ENCODE data around the gene CCDC92.
A peak's percentile ranks its signal among the peaks of the same experiment; 100 is the strongest.

CCDC92 gene

GRCh38 chr12:123972457-123973401 is at the start of gene CCDC92, which contains the start of gene ZNF664:
CCDC92 (minus strand) TSS chr12:123972831; CDS start chr12:123944305, 28,526 bp downstream.
ZNF664 (plus strand) TSS chr12:123973215; CDS start chr12:124012145, 38,930 bp downstream.
- H3K27me3 ChIP-seq (replicated peaks; ENCODE audit: control insufficient read depth, insufficient read depth, low read length): no peaks in the 10 kb centered on the region
- H3K9me3 ChIP-seq (ENCODE audit: control insufficient read depth, low read length): no peaks in the 10 kb centered on the region
- H3K36me3 ChIP-seq (ENCODE audit: control insufficient read depth, insufficient read depth, low read length, severe bottlenecking): peaks cover 18% of the 10 kb centered on the region
- H3K4me1 ChIP-seq (ENCODE audit: control insufficient read depth, insufficient read depth, low read length): peaks cover 45% of the 10 kb centered on the region
- DNase-seq (ENCODE audit: low read depth): peak; percentile 96
- H3K4me3 ChIP-seq (ENCODE audit: low read length): peak within 1 kb of the TSS; percentile 93
- H3K9ac ChIP-seq (ENCODE audit: low read length): peak within 1 kb of the TSS; percentile 83

- peaks cover 55% of the 10 kb centered on the region for H3K4me1 ChIP-seq (ENCODE audit: control insufficient read depth, insufficient read depth, low read length)
- H3K36me3 ChIP-seq (ENCODE audit: control insufficient read depth, insufficient read depth, low read length, severe bottlenecking): no peaks in the 10 kb centered on the region
- no peaks in the 10 kb centered on the region for H3K9me3 ChIP-seq (ENCODE audit: control insufficient read depth, low read length)
- no peak overlapping the region for H3K4me3 ChIP-seq (ENCODE audit: low read length)
- DNase-seq (ENCODE audit: low read depth): no peak
- no peaks in the 10 kb centered on the region for H3K27me3 ChIP-seq (replicated peaks; ENCODE audit: control insufficient read depth, insufficient read depth, low read length)
- H3K9ac ChIP-seq (ENCODE audit: low read length): no peak overlapping the region
Measured at GRCh38 chr12:124022161-124022560, 49.5 kb upstream of the CCDC92 start.

GRCh38 chr12:124021007-124021406 is 48.4 kb upstream of the CCDC92 start:
- Histone ChIP-seq H3K27me3 (replicated peaks; ENCODE audit: control insufficient read depth, insufficient read depth, low read length) (no peaks in the 10 kb centered on the region), H3K9me3 (ENCODE audit: control insufficient read depth, low read length) (no peaks in the 10 kb centered on the region), H3K36me3 (ENCODE audit: control insufficient read depth, insufficient read depth, low read length, severe bottlenecking) (no peaks in the 10 kb centered on the region), H3K4me3 (ENCODE audit: low read length) (peak overlapping the region; percentile 37), H3K4me1 (ENCODE audit: control insufficient read depth, insufficient read depth, low read length) (peaks cover 51% of the 10 kb centered on the region), H3K9ac (ENCODE audit: low read length) (peak overlapping the region; percentile 63)
- no peak for DNase-seq (ENCODE audit: low read depth)

- no peaks in the 10 kb centered on the region for H3K36me3 ChIP-seq (ENCODE audit: control insufficient read depth, insufficient read depth, low read length, severe bottlenecking)
- no peaks in the 10 kb centered on the region for H3K27me3 ChIP-seq (replicated peaks; ENCODE audit: control insufficient read depth, insufficient read depth, low read length)
- H3K4me3 ChIP-seq (ENCODE audit: low read length): peak overlapping the region; percentile 37
- H3K9ac ChIP-seq (ENCODE audit: low read length): peak overlapping the region; percentile 63
- H3K9me3 ChIP-seq (ENCODE audit: control insufficient read depth, low read length): no peaks in the 10 kb centered on the region
- H3K4me1 ChIP-seq (ENCODE audit: control insufficient read depth, insufficient read depth, low read length): peaks cover 51% of the 10 kb centered on the region
- DNase-seq (ENCODE audit: low read depth): peak; percentile 87
Measured at GRCh38 chr12:124020514-124020949, 47.9 kb upstream of the CCDC92 start.

GRCh38 chr12:124019115-124019514 is 46.5 kb upstream of the CCDC92 start:
- H3K9me3 ChIP-seq (ENCODE audit: control insufficient read depth, low read length): no peaks in the 10 kb centered on the region
- H3K4me1 ChIP-seq (ENCODE audit: control insufficient read depth, insufficient read depth, low read length): peaks cover 39% of the 10 kb centered on the region
- peaks cover 8% of the 10 kb centered on the region for H3K36me3 ChIP-seq (ENCODE audit: control insufficient read depth, insufficient read depth, low read length, severe bottlenecking)
- H3K9ac ChIP-seq (ENCODE audit: low read length): peak overlapping the region; percentile 75
- peak overlapping the region; percentile 61 for H3K4me3 ChIP-seq (ENCODE audit: low read length)
- no peak for DNase-seq (ENCODE audit: low read depth)
- no peaks in the 10 kb centered on the region for H3K27me3 ChIP-seq (replicated peaks; ENCODE audit: control insufficient read depth, insufficient read depth, low read length)

- H3K36me3 ChIP-seq (ENCODE audit: control insufficient read depth, insufficient read depth, low read length, severe bottlenecking): peaks cover 9% of the 10 kb centered on the region
- H3K4me3 ChIP-seq (ENCODE audit: low read length): peak overlapping the region; percentile 61
- no peaks in the 10 kb centered on the region for H3K9me3 ChIP-seq (ENCODE audit: control insufficient read depth, low read length)
- H3K27me3 ChIP-seq (replicated peaks; ENCODE audit: control insufficient read depth, insufficient read depth, low read length): no peaks in the 10 kb centered on the region
- H3K4me1 ChIP-seq (ENCODE audit: control insufficient read depth, insufficient read depth, low read length): peaks cover 38% of the 10 kb centered on the region
- DNase-seq (ENCODE audit: low read depth): no peak
- H3K9ac ChIP-seq (ENCODE audit: low read length): peak overlapping the region; percentile 75
Measured at GRCh38 chr12:124018539-124018938, 45.9 kb upstream of the CCDC92 start.

- no peak overlapping the region for H3K9ac ChIP-seq (ENCODE audit: low read length)
- H3K27me3 ChIP-seq (replicated peaks; ENCODE audit: control insufficient read depth, insufficient read depth, low read length): no peaks in the 10 kb centered on the region
- H3K9me3 ChIP-seq (ENCODE audit: control insufficient read depth, low read length): no peaks in the 10 kb centered on the region
- no peak overlapping the region for H3K4me3 ChIP-seq (ENCODE audit: low read length)
- H3K36me3 ChIP-seq (ENCODE audit: control insufficient read depth, insufficient read depth, low read length, severe bottlenecking): peaks cover 24% of the 10 kb centered on the region
- no peak for DNase-seq (ENCODE audit: low read depth)
- peaks cover 38% of the 10 kb centered on the region for H3K4me1 ChIP-seq (ENCODE audit: control insufficient read depth, insufficient read depth, low read length)
Measured at GRCh38 chr12:124017064-124017463, 44.4 kb upstream of the CCDC92 start.

- H3K4me3 ChIP-seq (ENCODE audit: low read length): no peak overlapping the region
- H3K36me3 ChIP-seq (ENCODE audit: control insufficient read depth, insufficient read depth, low read length, severe bottlenecking): peaks cover 36% of the 10 kb centered on the region
- H3K4me1 ChIP-seq (ENCODE audit: control insufficient read depth, insufficient read depth, low read length): peaks cover 28% of the 10 kb centered on the region
- H3K9me3 ChIP-seq (ENCODE audit: control insufficient read depth, low read length): no peaks in the 10 kb centered on the region
- no peak for DNase-seq (ENCODE audit: low read depth)
- no peaks in the 10 kb centered on the region for H3K27me3 ChIP-seq (replicated peaks; ENCODE audit: control insufficient read depth, insufficient read depth, low read length)
- no peak overlapping the region for H3K9ac ChIP-seq (ENCODE audit: low read length)
Measured at GRCh38 chr12:124015494-124016461, 43.1 kb upstream of the CCDC92 start.

- H3K4me3 ChIP-seq (ENCODE audit: low read length): no peak overlapping the region
- no peak for DNase-seq (ENCODE audit: low read depth)
- H3K4me1 ChIP-seq (ENCODE audit: control insufficient read depth, insufficient read depth, low read length): peaks cover 10% of the 10 kb centered on the region
- H3K36me3 ChIP-seq (ENCODE audit: control insufficient read depth, insufficient read depth, low read length, severe bottlenecking): peaks cover 41% of the 10 kb centered on the region
- no peaks in the 10 kb centered on the region for H3K9me3 ChIP-seq (ENCODE audit: control insufficient read depth, low read length)
- no peak overlapping the region for H3K9ac ChIP-seq (ENCODE audit: low read length)
- no peaks in the 10 kb centered on the region for H3K27me3 ChIP-seq (replicated peaks; ENCODE audit: control insufficient read depth, insufficient read depth, low read length)
Measured at GRCh38 chr12:124013073-124013472, 40.4 kb upstream of the CCDC92 start.

GRCh38 chr12:124011435-124012115 is 38.9 kb upstream of the CCDC92 start:
- H3K4me3 ChIP-seq (ENCODE audit: low read length): no peak overlapping the region
- no peaks in the 10 kb centered on the region for H3K27me3 ChIP-seq (replicated peaks; ENCODE audit: control insufficient read depth, insufficient read depth, low read length)
- H3K4me1 ChIP-seq (ENCODE audit: control insufficient read depth, insufficient read depth, low read length): peaks cover 17% of the 10 kb centered on the region
- no peak overlapping the region for H3K9ac ChIP-seq (ENCODE audit: low read length)
- H3K9me3 ChIP-seq (ENCODE audit: control insufficient read depth, low read length): no peaks in the 10 kb centered on the region
- H3K36me3 ChIP-seq (ENCODE audit: control insufficient read depth, insufficient read depth, low read length, severe bottlenecking): peaks cover 45% of the 10 kb centered on the region
- DNase-seq (ENCODE audit: low read depth): no peak
